ACC112 (cell line): ENCODE data around the gene PTX4.

ENCODE experiments used
- H2AFZ ChIP-seq: fragments of 200-600 bp; sonication (generic); one replicate; pipeline ENCODE4 v1.6.0; 2017; ENCODE audit warnings: antibody characterized with exemption, low read length; ENCODE audit not compliant: unreplicated experiment
- H3K27ac ChIP-seq: fragments of 200-600 bp; sonication (generic); 2 replicates; pipeline ENCODE4 v1.5.1; 2014; ENCODE audit warnings: low read depth, mild to moderate bottlenecking, antibody characterized with exemption, low read length, moderate library complexity
- H3K27me3 ChIP-seq: fragments of 200-600 bp; sonication (generic); 2 replicates; pipeline ENCODE4 v1.6.1; 2014; ENCODE audit warnings: mild to moderate bottlenecking, antibody characterized with exemption, low read length, moderate library complexity, mixed read lengths; ENCODE audit not compliant: insufficient read depth
- H3K36me3 ChIP-seq: fragments of 200-600 bp; sonication (generic); 2 replicates; pipeline ENCODE4 v1.6.1; 2016; ENCODE audit warnings: mild to moderate bottlenecking, antibody characterized with exemption, low read length, moderate library complexity, mixed read lengths; ENCODE audit not compliant: insufficient read depth
- H3K4me1 ChIP-seq: fragments of 200-600 bp; sonication (generic); one replicate; pipeline ENCODE4 v1.6.1; 2016; ENCODE audit warnings: low read length, mixed read lengths; ENCODE audit not compliant: insufficient read depth, unreplicated experiment, control insufficient read depth
- H3K4me3 ChIP-seq: fragments of 200-600 bp; sonication (generic); 2 replicates; pipeline ENCODE4 v1.5.1; 2014; ENCODE audit warnings: mild to moderate bottlenecking, low read depth, low read length
- H3K79me2 ChIP-seq: fragments of 200-600 bp; sonication (generic); one replicate; pipeline ENCODE4 v1.6.0; 2016; ENCODE audit warnings: low read length; ENCODE audit not compliant: control insufficient read depth, unreplicated experiment, insufficient read depth

The PTX4 gene, protein sequence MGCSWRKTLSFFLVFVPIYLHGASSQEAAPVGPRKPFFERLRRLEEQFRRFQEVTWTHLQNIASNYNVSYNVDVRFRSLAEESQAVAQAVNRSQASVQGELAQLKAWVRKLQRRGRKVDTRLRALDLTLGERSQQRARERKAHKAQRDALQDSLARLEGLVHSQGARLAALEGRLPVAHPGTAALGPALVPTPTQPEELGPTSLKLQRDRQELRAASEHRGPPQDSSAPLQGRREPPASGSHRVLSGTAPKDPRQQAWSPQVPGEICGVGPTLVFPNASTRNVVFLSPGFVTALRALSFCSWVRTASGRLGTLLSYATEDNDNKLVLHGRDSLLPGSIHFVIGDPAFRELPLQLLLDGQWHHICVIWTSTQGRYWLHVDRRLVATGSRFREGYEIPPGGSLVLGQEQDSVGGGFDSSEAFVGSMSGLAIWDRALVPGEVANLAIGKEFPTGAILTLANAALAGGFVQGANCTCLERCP

GRCh38 chr16:1488619-1489018 lies at the start of gene PTX4:
Gene PTX4 (minus strand): TSS chr16:1488944. CDS start chr16:1488909, 35 bp downstream.
- Histone ChIP-seq H3K27ac (no peak within 1 kb of the TSS), H2AFZ (no peak within 1 kb of the TSS), H3K79me2 (peaks cover under 1% of the 10 kb centered on the region), H3K36me3 (no peaks in the 10 kb centered on the region), H3K4me1 (peaks cover 3% of the 10 kb centered on the region), H3K4me3 (no peak within 1 kb of the TSS), H3K27me3 (no peaks in the 10 kb centered on the region)

DNA sequence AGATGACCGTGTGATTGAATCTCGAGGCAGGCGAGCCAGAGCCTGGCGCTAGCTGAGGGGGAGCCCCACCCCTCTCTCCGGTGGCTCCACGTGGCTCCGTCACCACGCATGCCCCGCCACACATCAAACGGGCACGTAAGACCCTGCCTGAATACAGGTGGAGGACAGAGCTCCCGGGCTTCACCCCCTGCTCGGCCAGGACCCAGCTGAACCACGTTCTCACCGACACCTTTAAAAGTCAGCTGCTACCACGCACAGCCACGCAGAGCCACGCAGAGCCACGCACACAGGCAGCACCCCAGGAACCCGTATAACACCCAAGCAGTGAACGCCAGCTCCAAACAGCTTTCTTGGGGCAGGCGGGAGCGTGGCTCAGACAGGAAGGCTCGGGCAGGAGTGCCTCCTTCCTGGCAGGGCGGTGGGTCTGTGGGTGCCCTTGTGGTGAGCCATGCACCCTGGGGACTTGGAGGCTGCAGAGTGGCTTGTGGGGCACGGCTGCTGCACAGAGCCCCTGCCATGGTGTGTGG lies 49.1 kb upstream of the PTX4 start:
- Histone ChIP-seq H3K27me3 (no peaks in the 10 kb centered on the region), H3K27ac (no peak overlapping the region), H2AFZ (no peak overlapping the region), H3K36me3 (no peaks in the 10 kb centered on the region), H3K79me2 (peaks cover 35% of the 10 kb centered on the region), H3K4me1 (peaks cover 22% of the 10 kb centered on the region), H3K4me3 (no peak overlapping the region)

GRCh38 chr16:1537138-1537577 lies 48.4 kb upstream of the PTX4 start:
- no peak overlapping the region for H2AFZ ChIP-seq
- H3K27me3 ChIP-seq = no peaks in the 10 kb centered on the region
- H3K4me3 ChIP-seq = no peak overlapping the region
- no peak overlapping the region for H3K27ac ChIP-seq
- H3K4me1 ChIP-seq = peaks cover 23% of the 10 kb centered on the region
- peaks cover 35% of the 10 kb centered on the region for H3K79me2 ChIP-seq
- H3K36me3 ChIP-seq = no peaks in the 10 kb centered on the region

DNA sequence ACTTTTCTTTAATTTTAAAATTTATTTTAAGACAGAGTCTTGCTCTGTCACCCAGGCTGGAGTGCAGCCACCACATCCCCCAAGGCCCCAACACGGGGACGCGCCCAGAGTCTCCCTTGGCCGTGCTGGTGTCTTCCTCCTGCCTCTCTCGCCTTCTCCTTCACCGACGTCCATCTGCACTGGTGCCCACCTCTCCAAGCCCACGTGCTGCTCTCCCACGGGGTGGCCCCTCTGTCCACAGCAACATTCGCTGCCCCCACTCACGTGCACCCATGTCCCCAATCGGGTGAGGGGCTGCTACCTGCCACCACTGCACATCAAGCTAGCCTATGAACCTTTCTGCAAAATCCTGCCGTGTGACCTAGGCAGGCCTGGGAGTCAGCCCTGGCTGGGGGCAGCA lies 47.9 kb upstream of the PTX4 start:
- peaks cover 35% of the 10 kb centered on the region for H3K79me2 ChIP-seq

GRCh38 chr16:1535391-1536291 lies 46.9 kb upstream of the PTX4 start:
- Histone ChIP-seq H3K79me2 (peaks cover 35% of the 10 kb centered on the region), H3K4me3 (peak overlapping the region; percentile 95), H3K36me3 (no peaks in the 10 kb centered on the region), H2AFZ (no peak overlapping the region), H3K4me1 (peaks cover 23% of the 10 kb centered on the region), H3K27me3 (no peaks in the 10 kb centered on the region), H3K27ac (no peak overlapping the region)

More for the DNA sequence above, 47.9 kb upstream of the PTX4 start:
- peaks cover 23% of the 10 kb centered on the region for H3K4me1 ChIP-seq
- H3K36me3 ChIP-seq = no peaks in the 10 kb centered on the region
- no peak overlapping the region for H3K4me3 ChIP-seq
- H3K27me3 ChIP-seq = no peaks in the 10 kb centered on the region
- H3K27ac ChIP-seq = no peak overlapping the region
- H2AFZ ChIP-seq = no peak overlapping the region

DNA sequence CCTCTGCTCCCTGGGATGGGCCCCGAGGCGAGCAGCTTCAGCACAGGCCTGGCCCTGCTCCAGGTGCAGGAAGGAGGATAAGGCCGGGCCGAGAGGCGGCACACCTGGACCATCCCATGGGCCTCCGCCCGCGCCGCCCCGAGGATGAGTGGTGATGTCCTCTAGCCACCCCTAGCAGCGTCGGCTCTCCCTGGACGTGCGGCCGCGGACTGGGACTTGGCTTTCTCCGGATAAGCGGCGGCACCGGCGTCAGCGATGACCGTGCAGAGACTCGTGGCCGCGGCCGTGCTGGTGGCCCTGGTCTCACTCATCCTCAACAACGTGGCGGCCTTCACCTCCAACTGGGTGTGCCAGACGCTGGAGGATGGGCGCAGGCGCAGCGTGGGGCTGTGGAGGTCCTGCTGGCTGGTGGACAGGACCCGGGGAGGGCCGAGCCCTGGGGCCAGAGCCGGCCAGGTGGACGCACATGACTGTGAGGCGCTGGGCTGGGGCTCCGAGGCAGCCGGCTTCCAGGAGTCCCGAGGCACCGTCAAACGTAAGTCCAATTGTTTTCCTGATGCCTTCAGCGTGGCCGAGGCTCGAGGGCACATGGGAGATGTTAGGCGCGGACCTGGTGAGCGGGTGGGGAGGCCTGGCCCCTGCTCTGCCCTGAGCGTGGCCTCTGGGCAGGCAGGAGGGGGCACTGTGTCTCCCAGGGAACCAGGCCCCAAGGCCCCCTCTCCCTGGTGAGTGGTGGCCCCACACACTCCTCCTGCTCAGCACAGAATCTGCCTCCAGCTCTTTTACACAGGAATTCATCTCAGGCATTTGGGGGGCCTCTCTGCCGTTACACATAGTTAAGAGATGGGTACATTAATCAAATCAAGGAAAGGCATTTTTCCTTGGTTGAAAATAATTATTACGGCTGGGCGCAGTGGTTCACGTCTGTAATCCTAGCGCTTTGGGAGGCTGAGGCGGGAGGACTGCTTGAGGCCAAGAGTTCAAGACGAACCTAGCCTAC lies 45.6 kb upstream of the PTX4 start:
- H2AFZ ChIP-seq = peak overlapping the region; percentile 76
- H3K4me3 ChIP-seq = peak overlapping the region; percentile 95
- H3K27ac ChIP-seq = peak overlapping the region; percentile 19; the same call in 1 of the 2 replicates
- H3K27me3 ChIP-seq = no peaks in the 10 kb centered on the region
- no peaks in the 10 kb centered on the region for H3K36me3 ChIP-seq
- H3K4me1 ChIP-seq = peaks cover 23% of the 10 kb centered on the region
- peaks cover 33% of the 10 kb centered on the region for H3K79me2 ChIP-seq

DNA sequence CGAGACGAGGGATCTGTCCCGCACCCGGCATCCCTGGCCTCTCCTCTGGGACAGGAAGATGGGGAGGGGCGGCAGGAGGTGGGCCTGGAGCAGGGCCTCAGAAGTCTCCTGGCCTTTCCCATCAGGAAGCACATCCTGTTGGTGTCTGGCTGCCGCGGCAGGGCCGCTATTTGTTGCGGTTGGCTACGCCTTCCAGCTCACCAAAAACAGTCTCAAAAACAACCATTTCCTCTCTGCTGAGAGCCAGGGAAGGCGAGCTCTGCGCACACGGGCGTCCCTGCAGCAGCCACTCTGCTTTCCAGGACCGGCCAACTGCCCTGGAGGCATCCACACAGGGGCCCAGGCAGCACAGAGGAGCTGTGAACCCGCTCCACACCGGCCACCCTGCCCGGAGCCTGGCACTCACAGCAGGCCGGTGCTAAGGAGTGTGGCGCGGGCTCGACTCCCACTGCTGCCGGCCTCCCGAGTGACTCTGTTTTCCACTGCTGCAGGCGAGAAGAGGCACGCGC lies 44.8 kb upstream of the PTX4 start, which contains the start of gene TMEM204:
TMEM204 (plus strand) TSS at position 224 of the 509 bp plus-strand sequence. CDS start 610 bp downstream, outside the sequence.
- peak within 1 kb of the TSS; percentile 95 for H3K4me3 ChIP-seq
- H3K27ac ChIP-seq = peak within 1 kb of the TSS; percentile 23; the same call in 1 of the 2 replicates
- peak within 1 kb of the TSS; percentile 76 for H2AFZ ChIP-seq
- peaks cover 23% of the 10 kb centered on the region for H3K4me1 ChIP-seq
- peaks cover 33% of the 10 kb centered on the region for H3K79me2 ChIP-seq
- H3K27me3 ChIP-seq = no peaks in the 10 kb centered on the region
- H3K36me3 ChIP-seq = no peaks in the 10 kb centered on the region

- Histone ChIP-seq H2AFZ (no peak overlapping the region), H3K36me3 (no peaks in the 10 kb centered on the region), H3K4me3 (peak overlapping the region; percentile 95), H3K4me1 (peaks cover 23% of the 10 kb centered on the region), H3K27ac (peak overlapping the region; percentile 23; the same call in 1 of the 2 replicates), H3K79me2 (peaks cover 31% of the 10 kb centered on the region), H3K27me3 (no peaks in the 10 kb centered on the region)
Measured at GRCh38 chr16:1532771-1533170, 44.0 kb upstream of the PTX4 start.

DNA sequence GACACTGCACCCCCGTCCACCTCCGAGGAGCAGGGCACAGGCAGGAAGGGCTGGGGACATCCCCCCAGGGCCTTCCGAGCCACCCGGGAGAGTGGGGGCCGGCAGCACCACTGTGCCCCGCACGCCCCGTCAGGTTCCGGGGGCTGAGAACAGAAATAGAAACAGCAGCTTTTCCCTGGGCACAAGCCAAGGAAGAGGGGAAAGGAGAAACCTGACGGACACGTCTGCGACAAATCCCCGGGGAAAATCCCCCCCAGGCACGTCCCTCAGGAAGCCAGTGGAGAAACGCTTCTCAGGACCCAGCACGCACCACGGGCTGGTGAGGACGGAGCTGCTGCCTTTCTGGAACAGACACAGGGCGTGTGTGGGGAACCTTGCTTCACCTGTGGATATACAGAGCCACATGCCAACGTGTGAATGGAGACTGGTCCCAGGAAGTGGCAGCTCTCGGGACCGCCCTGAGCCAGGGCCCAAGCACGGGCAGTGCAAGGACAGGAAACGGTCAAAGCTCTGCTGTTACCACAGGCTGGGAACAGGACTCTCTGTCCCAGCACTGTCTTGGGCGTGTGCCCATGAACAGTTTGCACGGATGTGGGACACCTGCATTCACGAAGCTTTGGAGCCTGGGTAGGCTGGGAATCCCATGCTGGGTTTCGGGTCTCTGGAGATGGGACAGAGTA lies 43.5 kb upstream of the PTX4 start:
- no peaks in the 10 kb centered on the region for H3K36me3 ChIP-seq
- no peak overlapping the region for H3K27ac ChIP-seq
- H3K79me2 ChIP-seq = peaks cover 30% of the 10 kb centered on the region
- peaks cover 23% of the 10 kb centered on the region for H3K4me1 ChIP-seq
- H3K27me3 ChIP-seq = no peaks in the 10 kb centered on the region
- H3K4me3 ChIP-seq = no peak overlapping the region
- H2AFZ ChIP-seq = no peak overlapping the region
